Cardiac fibroblast (primary cell): ENCODE measurements around the gene FLRT3.

Experiments used
- DNase-seq, 2 donors: peaks; one replicate each; pipeline versions ENCODE4 v3.0.0 to v3.0.0-alpha.2; 2010; ENCODE audit warnings: low read depth in 2 of 2
- H3K4me3 ChIP-seq, 2 donors: replicated peaks in 1 of 2; 1 replicate in 1 of 2; 2 replicates in 1 of 2; pipeline ENCODE4 v1.5.1; 2011; ENCODE audit warnings: low read depth in 2 of 2, low read length in 2 of 2, mild to moderate bottlenecking in 2 of 2, moderate library complexity in 1 of 2
- TF ChIP-seq, protein P1 (sequence below): IDR thresholded peaks from one replicate; pipeline ENCODE4 v1.5.1; 2011; ENCODE audit warnings: low read depth, mild to moderate bottlenecking, low read length, inconsistent platforms

Gene FLRT3

DNA sequence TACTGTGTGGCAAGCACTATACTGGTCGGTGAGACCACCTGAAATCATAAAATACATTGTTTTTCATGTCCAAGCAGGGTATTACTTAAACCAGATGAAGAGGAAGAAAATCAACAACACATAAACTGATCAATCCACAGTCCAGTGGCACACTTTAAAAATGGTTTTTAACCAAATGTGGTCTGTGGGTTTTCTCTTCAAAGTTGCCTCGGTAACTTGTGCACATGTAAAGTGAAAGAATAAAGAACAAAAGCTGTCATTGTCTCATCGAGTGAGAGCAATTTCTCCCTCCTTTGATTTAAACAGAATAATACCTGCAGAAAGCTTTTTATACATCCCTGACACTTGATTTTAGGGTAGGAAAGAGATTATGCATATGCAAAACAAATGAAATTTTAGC lies 3.7 kb downstream of the FLRT3 start:
- TF ChIP-seq, protein P1, sequence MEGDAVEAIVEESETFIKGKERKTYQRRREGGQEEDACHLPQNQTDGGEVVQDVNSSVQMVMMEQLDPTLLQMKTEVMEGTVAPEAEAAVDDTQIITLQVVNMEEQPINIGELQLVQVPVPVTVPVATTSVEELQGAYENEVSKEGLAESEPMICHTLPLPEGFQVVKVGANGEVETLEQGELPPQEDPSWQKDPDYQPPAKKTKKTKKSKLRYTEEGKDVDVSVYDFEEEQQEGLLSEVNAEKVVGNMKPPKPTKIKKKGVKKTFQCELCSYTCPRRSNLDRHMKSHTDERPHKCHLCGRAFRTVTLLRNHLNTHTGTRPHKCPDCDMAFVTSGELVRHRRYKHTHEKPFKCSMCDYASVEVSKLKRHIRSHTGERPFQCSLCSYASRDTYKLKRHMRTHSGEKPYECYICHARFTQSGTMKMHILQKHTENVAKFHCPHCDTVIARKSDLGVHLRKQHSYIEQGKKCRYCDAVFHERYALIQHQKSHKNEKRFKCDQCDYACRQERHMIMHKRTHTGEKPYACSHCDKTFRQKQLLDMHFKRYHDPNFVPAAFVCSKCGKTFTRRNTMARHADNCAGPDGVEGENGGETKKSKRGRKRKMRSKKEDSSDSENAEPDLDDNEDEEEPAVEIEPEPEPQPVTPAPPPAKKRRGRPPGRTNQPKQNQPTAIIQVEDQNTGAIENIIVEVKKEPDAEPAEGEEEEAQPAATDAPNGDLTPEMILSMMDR = no peak
- no peak for DNase-seq
- H3K4me3 ChIP-seq = no peak overlapping the region

DNA sequence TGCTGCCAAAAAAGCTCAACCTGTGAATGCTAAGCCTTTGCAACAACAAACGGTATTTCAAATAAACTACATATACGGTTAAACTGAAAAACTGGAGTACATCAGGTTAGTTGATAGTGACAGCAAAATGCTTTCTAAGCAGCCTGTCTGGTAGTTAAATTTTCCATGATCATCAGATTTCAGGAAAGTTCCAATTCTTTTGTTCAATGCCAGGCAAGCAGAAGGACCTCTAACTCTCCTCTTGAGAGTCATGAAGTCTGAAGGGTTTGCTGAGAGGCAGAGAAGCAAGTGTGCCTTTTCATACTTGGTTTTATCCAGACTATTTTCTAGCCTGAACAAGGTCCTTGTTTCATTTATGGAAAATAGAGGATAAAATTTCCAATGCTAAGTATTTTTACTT lies 4.5 kb downstream of the FLRT3 start:
- TF ChIP-seq, protein P1 = no peak
- no peak for DNase-seq
- no peak overlapping the region for H3K4me3 ChIP-seq

DNA sequence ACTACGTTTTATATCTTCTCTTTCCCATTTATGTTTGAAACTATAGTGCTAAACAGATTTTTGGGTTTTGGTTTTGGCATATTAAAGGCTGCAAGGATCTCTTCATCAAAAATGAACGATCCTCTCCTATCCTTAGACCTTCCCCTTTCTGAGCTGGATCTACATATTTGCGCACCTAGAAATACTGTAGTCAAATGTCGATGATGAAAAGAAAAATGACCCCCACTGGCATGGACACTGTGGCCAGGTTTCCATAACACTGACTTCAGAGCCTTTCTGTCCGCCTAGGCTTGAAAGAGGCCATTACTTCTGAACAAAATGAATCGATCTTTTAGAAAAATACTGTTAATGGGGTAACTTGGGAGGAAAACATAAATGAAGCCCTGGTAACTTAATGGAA lies 5.8 kb downstream of the FLRT3 start:
- TF ChIP-seq, protein P1 = no peak
- no peak overlapping the region for H3K4me3 ChIP-seq
- DNase-seq = no peak

DNA sequence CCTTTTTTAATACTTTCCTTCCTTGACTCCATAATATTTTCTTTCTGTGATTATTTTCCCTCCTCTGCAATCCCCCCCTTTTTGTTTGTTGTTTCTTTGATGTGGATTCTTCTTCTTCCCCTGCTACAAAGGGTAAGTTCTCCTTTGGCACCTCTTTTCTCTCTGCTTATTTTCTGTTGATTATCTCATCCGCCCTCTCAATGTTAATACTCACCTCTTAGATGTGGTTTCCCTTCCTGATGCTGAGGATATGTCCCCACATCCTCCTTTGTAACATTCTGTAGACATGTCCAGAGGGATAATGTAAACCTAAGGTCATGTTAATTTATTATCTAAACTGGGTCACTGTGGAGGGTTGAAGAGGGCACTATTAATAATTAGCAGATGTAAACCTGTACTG lies 17.7 kb downstream of the FLRT3 start:
- H3K4me3 ChIP-seq = no peak overlapping the region
- DNase-seq = no peak
- TF ChIP-seq, protein P1 = no peak

DNA sequence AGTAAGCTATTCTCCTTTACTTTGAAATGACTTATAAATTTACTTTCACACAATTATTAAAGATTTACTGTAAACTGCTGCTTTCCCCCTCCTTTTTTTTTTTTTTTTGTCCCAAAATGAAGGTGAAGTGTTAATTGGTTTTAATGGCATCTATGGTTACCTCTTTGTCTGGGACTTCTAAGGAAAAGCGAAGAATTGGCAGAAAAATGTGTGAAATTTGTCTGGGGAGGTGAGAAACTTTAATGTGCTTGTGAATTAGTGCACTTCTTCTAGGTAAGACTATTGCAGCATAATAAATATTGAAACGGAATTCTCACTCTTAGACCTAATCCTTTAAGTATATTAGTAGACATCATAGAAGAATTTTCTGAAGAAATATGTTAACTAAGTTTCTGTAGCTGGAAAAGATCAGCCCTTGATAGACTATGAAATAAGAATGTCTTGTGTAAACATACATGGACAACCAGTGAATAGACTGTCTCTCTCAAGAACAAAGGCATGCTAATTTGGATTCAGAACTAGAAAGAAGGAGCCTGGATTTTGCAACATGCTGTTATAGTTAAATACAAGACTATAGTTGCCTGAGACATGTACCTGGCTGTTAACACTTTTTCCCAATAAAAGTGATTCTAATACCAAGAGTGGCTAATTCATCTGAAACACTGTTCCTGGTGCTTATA lies 23.9 kb downstream of the FLRT3 start:
- no peak overlapping the region for H3K4me3 ChIP-seq
- TF ChIP-seq, protein P1 = no peak
- no peak for DNase-seq

DNA sequence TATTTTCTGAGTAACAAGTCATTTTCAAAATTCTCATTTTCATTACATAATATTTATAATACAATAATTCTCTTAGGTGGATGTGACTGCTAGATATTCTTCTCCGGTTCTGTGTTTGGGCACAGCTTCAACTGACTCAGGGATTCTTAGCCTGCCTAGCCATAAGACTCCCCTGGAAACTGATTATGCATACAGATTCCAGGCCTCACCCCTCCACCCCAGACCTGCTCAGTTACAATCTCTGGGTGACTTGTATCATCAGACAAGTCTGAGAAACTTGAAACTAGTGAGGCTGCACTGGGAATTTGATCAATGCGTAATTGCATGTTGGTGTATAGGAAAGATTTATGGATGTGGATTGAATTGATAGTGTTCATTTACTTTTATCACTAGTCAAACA lies 25.4 kb downstream of the FLRT3 start:
- H3K4me3 ChIP-seq = no peak overlapping the region
- TF ChIP-seq, protein P1 = no peak
- no peak for DNase-seq
